Glutamatergic neuron (in vitro differentiated cells): ENCODE measurements around the gene ZDHHC21. TPM values are rescaled to one million over a fixed set of nuclear protein-coding genes. Genes with fewer than 3 reads are reported as not detected.

Experiments used
- DNase-seq: peaks from one replicate; pipeline ENCODE4 v3.0.0; 2022
- H3K27ac Mint-ChIP-seq: one replicate; pipeline ENCODE4 v1.8.0; 2020; ENCODE audit warnings: mild to moderate bottlenecking, mixed read lengths, inconsistent platforms; ENCODE audit not compliant: unreplicated experiment
- H3K27me3 Mint-ChIP-seq: one replicate; pipeline ENCODE4 v1.8.0; 2020; ENCODE audit warnings: mild to moderate bottlenecking, moderate library complexity, mixed read lengths, inconsistent platforms; ENCODE audit not compliant: unreplicated experiment
- H3K36me3 Mint-ChIP-seq: one replicate; pipeline ENCODE4 v1.8.0; 2020; ENCODE audit warnings: mild to moderate bottlenecking, mixed read lengths, inconsistent platforms; ENCODE audit not compliant: unreplicated experiment
- H3K4me1 Mint-ChIP-seq: one replicate; pipeline ENCODE4 v1.8.0; 2020; ENCODE audit warnings: mild to moderate bottlenecking, low read depth, mixed read lengths, inconsistent platforms; ENCODE audit not compliant: unreplicated experiment
- H3K4me3 Mint-ChIP-seq: one replicate; pipeline ENCODE4 v1.8.0; 2020; ENCODE audit warnings: mild to moderate bottlenecking, mixed read lengths, inconsistent platforms; ENCODE audit not compliant: unreplicated experiment
- H3K9me3 Mint-ChIP-seq: one replicate; pipeline ENCODE4 v1.8.0; 2020; ENCODE audit warnings: mild to moderate bottlenecking, moderate library complexity, mixed read lengths, inconsistent platforms; ENCODE audit not compliant: unreplicated experiment
- CTCF ChIP-seq: fragments of 200-600 bp; sonication (generic); IDR thresholded peaks from one replicate; pipeline ENCODE4 v1.5.0; 2021; ENCODE audit not compliant: partially characterized antibody, unreplicated experiment
- total RNA-seq: library from RNA; stranded (reverse); fragmentation: NEBNext Ultra II Directional; extraction: Animal tissue kit (Norgen Biotek cat#: 25700); gene quantifications from one replicate; pipeline ENCODE4 v1.2.1, GENCODE V29; 2021; ENCODE audit not compliant: unreplicated experiment

Gene ZDHHC21
- total RNA-seq, 1 donor from 2014 or later = 15.2 TPM

- Mint-ChIP-seq H3K27me3 (peaks cover 1% of the 10 kb centered on the region), H3K4me3 (no peak overlapping the region), H3K36me3 (peaks cover 21% of the 10 kb centered on the region), H3K9me3 (peaks cover 4% of the 10 kb centered on the region), H3K27ac (no peak overlapping the region), H3K4me1 (no peaks in the 10 kb centered on the region)
- no peak for DNase-seq
- no peak for TF ChIP-seq CTCF
Measured at GRCh38 chr9:14593406-14593805, 99.8 kb downstream of the ZDHHC21 start.

- Mint-ChIP-seq H3K27ac (no peak overlapping the region), H3K4me3 (no peak overlapping the region), H3K4me1 (no peaks in the 10 kb centered on the region), H3K27me3 (peaks cover 1% of the 10 kb centered on the region), H3K9me3 (no peaks in the 10 kb centered on the region), H3K36me3 (peaks cover 14% of the 10 kb centered on the region)
- no peak for TF ChIP-seq CTCF
- no peak for DNase-seq
Measured at GRCh38 chr9:14591411-14591810, 101.8 kb downstream of the ZDHHC21 start.

GRCh38 chr9:14585730-14586473, 107.3 kb downstream of the ZDHHC21 start:
- H3K4me3 Mint-ChIP-seq = no peak overlapping the region
- H3K27me3 Mint-ChIP-seq = peaks cover 3% of the 10 kb centered on the region
- H3K36me3 Mint-ChIP-seq = peaks cover 8% of the 10 kb centered on the region
- no peak for TF ChIP-seq CTCF
- no peak for DNase-seq
- no peaks in the 10 kb centered on the region for H3K4me1 Mint-ChIP-seq
- peaks cover 2% of the 10 kb centered on the region for H3K9me3 Mint-ChIP-seq
- H3K27ac Mint-ChIP-seq = no peak overlapping the region

- peaks cover 19% of the 10 kb centered on the region for H3K36me3 Mint-ChIP-seq
- H3K27me3 Mint-ChIP-seq = peaks cover 3% of the 10 kb centered on the region
Measured at GRCh38 chr9:14584571-14584970, 108.7 kb downstream of the ZDHHC21 start.

More at GRCh38 chr9:14584571-14584970, 108.7 kb downstream of the ZDHHC21 start:
- peaks cover 2% of the 10 kb centered on the region for H3K9me3 Mint-ChIP-seq
- no peak overlapping the region for H3K27ac Mint-ChIP-seq
- H3K4me1 Mint-ChIP-seq = no peaks in the 10 kb centered on the region
- no peak for DNase-seq
- no peak for TF ChIP-seq CTCF
- no peak overlapping the region for H3K4me3 Mint-ChIP-seq
